Fibroblast of gingiva (primary cell): ENCODE measurements around the gene SETD2.
"Not testable (repeated sequence)": the region's sequence is repeated elsewhere in the genome, so short reads cannot be mapped to it uniquely, and the experiment has no call there.

Experiments
- DNase-seq: peaks from one replicate; pipeline ENCODE4 v3.0.0-alpha.2; 2011; ENCODE audit warnings: low read depth

Gene SETD2

DNA sequence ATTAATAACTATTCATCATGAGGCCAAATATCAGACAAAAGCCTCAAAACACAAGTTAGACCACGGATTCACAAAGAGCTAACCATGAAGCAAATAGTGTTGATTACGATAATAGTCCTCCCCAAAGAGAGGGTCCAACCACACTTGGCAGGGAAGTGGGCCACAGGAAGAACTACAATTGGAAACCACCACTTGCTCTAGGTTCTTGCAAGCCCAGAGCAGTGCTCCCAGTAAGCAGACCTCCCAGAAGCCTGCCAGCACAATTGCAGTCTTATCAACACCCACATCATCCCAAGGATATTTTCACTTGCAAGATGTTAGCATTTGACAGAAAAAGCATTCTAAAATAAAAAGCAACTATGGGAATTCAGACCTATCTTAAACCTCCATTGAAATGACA, 11.3 kb downstream of the SETD2 start:
- DNase-seq, result no peak

DNA sequence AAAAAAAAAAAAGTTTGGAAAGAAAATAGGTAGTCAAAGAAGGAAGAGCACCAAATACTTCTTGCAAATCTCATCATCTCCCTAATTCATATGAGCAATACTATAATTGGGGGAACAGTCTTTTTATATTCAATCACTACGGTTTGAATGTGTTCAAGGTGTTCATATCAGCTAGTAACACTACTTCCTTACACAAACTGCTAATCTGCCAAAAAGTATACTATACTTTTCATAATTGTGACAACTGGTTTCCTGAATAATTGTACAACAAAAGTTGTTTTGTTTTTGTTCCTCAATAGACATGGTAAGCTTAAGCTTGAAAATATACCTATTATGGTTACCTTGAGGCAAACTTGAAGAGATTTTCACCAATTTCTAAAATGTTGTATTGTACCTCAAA, 12.1 kb downstream of the SETD2 start:
- no peak for DNase-seq

DNA sequence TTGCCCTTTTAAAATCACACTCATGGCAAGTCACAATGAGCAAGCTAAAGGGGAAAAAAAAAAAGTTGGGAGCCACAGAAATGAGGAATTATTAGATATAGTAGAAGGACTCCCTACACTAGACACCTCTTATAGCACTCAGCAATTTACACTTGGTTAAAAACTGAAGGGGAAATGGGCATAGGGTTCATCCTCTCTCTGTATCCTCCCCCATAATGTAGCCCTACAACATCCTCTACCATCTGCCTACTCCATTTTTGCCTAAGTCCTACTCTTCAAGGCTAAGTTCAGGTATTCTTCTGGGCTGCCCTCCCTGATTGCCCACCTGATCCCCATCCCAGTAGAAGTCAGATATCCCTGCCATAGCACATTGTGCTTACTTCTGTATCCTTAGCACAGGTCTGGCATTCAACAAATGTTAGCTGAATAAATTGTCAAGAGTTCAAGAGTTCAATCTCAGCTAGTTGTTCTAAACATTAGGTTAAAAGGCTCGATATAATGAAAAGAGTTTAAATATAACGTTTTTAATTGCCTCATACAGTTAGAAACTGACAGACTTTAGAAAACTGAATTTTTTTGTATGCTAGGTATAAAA, 14.5 kb downstream of the SETD2 start:
- no peak for DNase-seq

DNA sequence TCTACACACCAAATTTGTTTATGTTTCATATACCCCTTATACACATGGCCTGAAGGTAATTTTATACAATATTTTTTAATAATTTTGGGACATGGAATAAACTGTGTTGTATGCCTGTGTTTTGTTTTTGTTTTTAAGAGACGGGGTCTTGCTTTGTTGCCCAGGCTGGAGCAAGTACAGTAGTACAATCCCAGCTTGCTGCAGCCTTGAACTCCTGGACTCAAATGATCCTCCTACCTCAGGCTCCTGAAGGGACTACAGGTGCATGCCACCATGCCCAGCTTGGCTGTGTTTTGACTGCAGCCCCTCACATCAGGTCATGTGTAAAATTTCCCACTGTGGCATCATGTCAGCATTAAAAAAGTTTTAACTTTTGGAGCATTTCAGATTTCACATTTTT, 18.6 kb downstream of the SETD2 start:
- DNase-seq, result no peak

DNA sequence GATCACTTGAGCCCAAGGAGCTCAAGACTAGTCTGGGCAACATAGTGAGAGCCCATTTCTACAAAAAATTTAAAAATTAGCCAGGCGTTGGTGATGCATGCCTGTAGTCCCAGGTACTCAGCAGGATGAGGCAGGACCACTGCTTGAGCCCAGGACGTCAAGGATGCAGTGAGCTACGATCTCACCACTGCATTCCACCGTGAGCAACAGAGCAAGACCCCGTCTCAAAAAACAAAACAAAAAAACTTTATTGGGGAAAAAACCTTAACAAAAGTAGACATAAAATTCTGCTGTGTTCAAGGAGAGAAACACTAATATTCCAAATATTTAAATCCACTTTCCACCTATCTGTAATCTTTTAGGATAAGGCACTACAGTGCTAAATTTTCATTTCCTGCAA, 20.8 kb downstream of the SETD2 start:
- DNase-seq, result no peak

DNA sequence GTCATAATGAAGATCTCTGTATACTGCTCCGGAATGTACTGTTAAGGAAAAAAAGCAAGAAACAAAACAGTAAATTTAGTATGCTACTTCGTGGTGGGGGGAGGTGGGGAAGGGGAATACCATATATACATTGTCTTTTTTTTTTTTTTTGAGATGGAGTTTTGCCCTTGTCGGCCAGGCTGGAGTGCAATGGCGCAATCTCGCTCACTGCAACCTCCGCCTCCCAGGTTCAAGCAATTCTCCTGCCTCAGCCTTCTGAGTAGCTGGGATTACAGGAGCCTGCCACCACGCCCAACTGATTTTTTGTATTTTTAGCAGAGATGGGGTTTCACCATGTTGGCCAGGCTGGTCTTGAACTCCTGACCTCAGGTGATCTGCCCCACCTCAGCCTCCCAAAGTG, 21.4 kb downstream of the SETD2 start:
- not testable (repeated sequence) for DNase-seq

DNA sequence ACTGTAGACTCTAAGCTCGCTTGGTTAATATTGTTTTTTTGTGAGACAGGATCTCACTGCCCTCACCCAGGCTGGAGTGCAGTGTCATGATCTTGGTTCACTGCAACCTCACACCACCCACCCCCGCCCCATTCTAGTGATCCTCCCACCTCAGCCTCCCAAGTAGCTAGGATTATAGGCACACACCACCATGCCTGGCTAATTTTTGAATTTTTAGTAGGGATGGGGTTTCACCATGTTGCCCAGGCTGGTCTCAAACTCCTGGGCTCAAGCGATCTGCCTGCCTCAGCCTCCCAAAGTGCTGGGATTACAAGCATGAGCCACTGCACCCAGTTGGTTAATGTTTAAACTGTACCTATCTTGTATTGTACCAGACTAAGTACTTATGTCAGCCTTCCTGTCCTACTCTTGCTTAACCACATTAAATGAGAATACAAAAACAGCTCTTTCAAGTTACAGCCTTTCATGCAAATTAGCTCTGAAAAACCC, 22.9 kb downstream of the SETD2 start:
- DNase-seq, result not testable (repeated sequence)

DNA sequence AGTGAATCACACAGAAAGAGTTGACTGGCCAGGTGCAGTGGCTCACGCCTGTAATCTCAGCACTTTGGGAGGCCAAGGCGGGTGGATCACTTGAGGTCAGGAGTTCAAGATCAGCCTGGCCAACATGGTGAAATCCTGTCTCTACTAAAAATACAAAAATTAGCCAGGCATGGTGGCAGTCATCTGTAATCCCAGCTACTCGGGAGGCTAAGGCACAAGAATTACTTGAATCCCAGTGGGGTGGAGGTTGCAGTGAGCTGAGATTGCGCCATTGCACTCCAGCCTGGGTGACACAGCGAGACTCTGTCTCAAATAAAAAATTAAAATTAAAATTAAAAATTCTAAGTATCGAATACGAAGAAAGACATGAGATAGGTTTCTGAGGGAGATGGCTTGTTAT, 23.4 kb downstream of the SETD2 start:
- not testable (repeated sequence) for DNase-seq

DNA sequence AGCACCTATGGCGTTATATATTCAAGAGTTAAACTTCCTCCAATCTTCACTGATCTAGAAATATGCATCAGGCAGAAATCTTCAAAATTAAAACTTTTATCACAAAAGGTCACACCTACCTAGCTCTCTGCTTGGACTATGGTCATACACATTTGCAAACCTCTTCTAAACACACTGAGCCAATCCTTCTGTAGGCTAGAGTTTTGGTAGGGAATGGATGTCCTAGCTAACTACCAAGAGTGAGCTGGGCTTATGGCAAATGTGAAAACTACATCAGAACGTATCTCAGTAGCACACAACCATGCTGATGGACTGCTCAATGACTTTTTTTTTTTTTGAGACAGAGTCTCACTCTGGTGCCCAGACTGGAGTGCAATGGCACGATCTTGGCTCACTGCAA, 29.6 kb downstream of the SETD2 start:
- no peak for DNase-seq

DNA sequence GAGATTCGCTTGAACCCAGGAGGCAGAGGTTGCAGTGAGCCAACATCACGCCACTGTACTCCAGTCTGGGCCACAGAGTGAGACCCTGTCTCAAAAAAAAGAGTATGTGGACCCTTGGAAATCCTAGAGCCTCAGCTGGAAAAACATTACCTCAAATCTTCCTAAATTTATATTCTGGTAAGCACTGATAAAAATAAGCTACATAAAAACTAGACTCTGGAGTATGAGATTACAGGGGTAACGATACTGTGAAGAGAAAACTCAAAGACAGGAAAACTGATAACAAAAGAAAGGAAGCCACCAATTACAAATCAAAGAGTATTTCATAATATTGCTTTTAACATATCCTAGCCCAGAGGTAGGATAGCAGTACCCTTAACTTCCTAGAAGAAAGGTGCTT, 30.3 kb downstream of the SETD2 start:
- no peak for DNase-seq

DNA sequence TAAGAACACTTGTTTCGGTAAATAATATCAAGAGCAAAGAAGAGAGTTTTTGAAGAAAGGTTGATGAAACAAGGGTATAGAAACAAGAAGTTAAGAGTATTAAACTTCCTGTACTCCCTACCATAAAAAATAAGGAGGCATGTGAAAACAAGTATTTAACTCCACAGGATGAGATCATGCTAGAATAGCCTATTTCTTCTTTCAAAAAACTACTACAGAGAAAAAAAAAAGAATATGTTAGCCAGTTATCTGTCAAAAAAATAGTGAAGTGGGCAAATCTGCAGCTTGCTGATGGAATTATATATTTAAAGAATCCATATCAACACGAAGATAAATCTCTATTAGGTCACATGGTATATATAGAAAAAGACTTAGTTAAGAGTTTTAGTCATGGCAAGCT, 33.4 kb downstream of the SETD2 start:
- no peak for DNase-seq

DNA sequence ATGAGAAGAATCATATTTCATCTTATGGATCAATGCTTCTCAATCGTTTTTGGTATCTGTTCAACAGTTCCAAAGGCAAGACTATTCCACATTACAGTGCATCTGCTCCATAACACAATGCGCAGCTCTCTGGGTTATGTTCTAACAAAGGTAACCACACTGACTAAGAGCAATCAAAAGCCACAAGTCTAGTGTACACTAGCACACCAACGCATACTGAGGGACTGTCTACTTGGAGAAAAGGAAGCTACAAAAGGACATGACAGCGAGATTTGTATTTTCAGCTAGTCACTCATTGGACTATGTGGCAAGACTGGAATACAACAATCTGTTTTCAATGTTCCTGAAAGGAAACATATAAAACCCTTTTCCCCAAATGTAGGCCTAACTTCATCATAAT, 35.8 kb downstream of the SETD2 start:
- DNase-seq, result peak; percentile 15

DNA sequence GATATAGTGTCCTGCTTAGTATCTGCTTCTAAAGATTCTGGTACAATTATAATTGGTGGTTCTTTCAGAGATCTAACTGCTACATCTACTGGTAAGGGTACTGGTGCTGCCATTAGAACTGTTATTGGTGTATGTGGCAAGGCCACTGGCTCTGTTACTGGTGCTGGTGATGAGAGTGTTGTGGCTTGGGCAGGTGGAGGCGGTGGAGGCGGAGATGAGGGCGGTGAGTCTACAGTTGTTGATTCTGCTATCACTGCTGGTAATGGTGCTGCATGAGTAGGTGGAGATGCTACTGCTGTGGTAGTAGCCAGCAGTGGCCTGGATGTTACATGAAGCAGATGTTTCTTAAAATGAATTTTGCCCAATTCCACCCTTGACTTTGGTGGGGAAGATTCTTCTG, 40.1 kb downstream of the SETD2 start:
- DNase-seq, result no peak

DNA sequence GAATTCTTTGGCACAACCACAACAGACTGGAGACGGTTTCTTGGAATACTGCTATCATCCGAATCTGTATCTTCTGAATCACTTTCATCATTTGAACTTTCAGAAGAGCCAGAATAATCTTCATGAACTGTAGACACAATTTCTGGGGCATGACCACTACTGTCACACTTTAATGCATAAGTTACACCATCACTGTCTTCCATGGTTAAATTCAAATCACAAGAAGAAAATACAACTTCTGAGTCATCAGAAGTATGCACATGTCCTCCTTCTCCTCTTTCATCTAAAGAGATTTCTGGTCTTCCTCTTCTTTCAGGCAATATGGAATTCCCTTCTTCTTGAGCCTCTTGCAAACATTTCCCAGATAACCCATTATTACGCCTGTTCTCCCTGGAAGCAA, 42.5 kb downstream of the SETD2 start:
- peak; percentile 43 for DNase-seq

DNA sequence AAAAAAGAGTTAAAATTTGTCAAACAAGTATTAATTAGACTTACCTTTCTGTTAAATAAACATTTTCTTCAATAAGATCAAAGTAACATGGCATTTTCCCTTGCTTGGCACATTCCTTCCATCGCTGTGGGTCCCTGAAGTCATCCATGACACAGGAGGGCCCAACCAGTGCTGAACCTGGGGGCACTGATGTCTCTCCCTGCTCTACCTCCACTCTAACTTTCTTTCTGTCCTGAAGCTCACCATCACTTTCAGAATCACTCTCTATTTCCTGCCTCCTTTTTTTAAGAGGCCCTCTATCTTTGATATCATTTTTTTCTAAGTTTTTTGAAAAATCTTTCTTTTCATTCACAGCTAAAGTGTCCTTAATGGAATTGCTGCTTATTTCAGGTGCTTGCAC, 43.8 kb downstream of the SETD2 start:
- DNase-seq, result no peak

DNA sequence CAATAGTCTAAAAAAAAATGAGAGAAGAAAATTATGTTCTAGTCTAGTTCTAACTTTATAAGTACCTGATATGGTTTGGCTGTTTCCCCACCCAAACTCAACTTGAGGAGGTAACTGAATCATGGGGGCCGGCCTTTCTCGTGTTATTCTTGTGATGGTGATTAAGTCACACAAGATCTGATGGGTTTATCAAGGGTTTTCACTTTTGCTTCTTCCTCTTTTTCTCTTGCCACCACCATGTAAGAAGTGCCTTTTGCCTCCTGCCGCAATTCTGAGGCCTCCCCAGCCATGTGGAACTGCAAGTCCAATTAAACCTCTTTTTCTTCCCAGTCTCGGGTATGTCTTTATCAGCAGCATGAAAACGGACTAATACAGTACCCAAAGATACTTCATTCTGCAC, 44.5 kb downstream of the SETD2 start:
- DNase-seq, result not testable (repeated sequence)

DNA sequence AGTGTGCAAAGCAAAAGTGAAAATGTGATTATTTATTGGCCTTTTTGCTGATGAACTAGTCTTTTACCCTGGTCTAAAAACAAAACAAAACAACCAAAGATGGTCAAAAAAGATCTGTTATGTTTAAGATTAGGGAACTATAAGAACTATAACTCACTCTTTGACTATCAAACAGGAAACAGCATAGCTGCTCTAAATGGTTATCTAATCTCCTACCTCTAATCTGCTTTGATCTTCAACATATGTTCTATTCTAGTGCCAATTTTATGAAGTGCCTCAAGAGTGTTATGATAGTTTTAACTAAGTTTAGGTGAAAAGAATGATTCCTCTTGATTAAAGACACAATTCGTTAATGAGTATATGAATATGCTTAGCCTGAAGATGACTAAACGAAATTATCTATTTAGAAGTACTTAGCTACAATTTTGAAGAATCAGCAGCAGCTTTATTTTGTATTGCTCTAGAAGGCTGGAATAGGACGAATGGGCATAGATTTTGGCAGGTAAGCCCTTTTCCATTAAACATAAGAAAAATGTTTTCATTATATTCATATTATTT, 46.0 kb downstream of the SETD2 start:
- no peak for DNase-seq

DNA sequence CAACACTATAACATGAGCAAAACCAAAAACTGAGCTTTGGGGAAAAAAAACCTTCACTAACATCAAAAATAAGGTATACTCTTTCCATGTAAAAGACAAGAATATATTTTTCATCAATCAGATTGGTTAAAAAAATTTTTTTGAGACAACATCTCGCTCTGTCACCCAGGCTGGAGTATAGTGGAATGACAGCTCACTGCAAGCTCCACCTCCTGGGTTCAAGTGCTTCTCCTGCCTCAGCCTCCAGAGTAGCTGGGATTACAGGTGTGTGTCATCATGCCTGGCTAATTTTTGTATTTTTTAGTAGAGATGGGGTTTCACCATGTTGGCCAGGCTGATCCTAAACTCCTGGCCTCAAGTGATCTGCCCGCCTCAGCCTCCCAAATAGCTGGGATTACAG, 48.4 kb downstream of the SETD2 start:
- DNase-seq, result not testable (repeated sequence)

DNA sequence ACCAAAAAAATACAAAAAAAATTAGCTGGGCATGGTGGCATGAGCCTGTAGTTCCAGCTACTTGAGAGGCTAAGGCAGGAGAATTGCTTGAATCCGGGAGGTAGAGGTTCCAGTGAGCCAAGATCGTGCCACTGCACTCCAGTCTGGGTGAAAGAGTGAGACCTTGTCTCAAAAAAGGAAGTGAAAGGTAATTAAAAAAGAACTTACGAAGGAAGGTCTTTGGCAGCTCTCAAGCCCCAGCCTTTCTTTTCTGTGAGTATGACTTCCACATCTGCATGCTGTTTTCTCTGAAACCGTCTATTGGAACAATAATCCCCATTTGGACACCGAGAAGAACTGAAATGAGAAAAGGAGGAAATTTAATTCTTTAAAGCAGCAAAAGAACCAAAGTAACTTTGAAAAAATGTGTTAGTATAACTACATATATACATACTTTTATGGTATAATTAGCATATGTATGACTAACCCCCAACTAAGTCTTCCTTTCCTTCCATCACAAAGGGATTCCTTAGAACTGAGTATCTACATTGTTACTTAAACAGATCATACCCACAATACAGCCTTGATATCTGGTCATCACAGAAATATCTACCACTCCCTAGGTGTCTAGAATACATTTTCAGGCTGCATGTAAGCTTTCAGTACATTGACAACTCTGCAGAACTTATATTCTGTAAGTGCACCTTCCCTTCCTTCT, 50.1 kb downstream of the SETD2 start:
- peak; percentile 6 for DNase-seq

DNA sequence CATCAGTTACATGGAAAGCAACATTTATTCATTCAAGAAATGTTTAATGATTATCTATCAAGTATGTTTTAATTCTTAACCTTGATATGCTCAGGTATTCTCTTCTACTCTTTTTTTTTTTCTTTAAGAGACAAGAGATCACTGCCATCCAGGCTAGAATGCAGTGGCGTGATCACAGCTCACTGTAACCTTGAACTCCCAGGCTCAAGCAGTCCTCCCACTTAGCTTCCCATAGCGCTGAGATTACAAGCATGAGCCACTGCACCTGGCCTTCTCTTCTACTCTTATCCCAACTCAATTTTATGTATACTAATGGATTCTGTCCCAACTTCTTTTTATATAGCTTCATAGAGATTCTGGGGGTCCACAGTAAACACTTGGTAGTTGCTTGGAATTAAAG, 50.9 kb downstream of the SETD2 start:
- no peak for DNase-seq

DNA sequence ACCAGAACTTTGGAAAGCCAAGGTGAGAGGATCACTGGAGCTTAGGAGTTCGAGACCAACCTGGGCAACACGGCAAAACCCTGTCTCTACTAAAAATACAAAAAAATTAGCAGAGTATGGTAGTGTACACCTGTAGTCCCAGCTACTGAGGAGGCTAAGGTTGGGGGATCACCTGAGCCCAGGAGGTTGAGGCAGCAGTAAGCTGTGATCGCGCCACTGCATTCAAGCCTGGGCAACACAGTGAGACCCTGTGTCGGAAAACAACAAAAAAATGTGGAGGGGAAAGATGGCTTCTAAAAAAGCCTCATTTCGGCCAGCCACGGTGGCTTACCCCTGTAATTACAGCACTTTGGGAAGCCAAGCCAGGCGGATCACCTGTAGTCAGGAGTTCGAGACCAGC, 54.5 kb downstream of the SETD2 start:
- no peak for DNase-seq

DNA sequence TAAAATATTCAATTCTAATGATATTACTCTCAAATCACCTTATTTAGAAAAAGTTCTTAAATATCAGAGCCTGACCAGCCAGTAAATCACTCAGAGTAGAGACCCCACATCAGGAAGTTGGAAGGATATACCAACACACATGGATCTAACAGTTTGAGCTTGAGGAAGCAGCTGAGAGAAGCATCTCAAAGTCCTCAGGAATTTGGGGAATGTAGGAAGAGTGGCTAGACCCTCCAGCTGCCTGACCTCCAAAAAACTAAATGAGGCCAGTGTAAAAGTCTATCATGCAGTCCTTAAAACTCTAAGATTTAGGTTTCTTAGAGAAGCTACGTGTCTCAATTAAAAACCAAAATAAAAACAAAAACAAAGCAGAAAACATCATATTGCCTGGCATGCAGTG, 55.4 kb downstream of the SETD2 start:
- no peak for DNase-seq

DNA sequence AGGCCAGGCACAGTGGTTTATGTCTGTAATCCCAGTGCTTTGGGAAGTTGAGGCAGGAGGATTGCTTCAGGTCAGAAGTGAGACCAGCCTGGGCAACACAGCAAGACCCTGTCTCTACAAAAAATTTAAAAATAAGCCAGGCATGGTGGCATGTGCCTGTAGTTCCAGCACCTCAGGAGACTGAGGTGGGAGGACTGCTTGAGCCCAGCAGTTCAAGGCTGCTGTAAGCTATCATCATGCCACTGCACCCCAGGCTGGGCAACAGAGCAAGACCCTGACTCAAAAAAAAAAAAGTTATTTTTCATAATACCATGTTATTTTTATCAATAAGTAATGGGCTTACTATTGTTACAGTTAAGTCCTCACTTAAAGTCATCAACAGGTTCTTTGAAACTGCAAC, 59.7 kb downstream of the SETD2 start:
- DNase-seq, result no peak

DNA sequence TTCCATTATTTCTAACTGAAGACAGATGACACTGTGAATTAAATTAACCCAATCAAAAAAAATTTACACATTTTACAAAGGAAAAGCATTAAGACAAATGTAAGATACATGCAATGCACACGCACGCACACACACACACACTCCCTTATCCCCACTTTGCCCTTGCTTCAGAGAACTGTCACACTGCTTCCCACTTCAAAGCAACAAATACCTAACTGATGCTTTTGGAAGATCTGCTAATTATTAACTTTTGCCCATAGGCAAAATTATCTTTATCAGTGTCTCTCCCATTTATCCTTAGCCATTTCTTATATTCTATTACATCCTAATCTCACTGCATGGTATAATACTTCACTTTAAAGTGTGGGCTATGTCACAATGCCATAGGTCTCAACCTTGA, 60.3 kb downstream of the SETD2 start:
- DNase-seq, result no peak
